Activated CD4-positive, alpha-beta T cell treated with anti-CD3 and anti-CD28 coated beads, Interleukin-2, amount 10 ng/mL, durations not matched to agents 7 days and 5 days (primary cell): ENCODE results near the gene HPGDS. TPM values are rescaled to one million over a fixed set of nuclear protein-coding genes. Genes with fewer than 3 reads are reported as not detected.

Source experiments
- CTCF ChIA-PET: fragments of 350-600 bp; sonication (Branson Sonifier 250); formaldehyde crosslinking; loops from one replicate; lab custom pipeline; 2021; ENCODE audit warnings: antibody characterized with exemption; lab: Charles Lee
- POLR2A ChIA-PET: fragments of 350-600 bp; sonication (Branson Sonifier 250); formaldehyde crosslinking; loops from one replicate; lab custom pipeline; 2021; ENCODE audit warnings: antibody characterized with exemption; lab: Charles Lee
- DNase-seq: peaks from one replicate; pipeline ENCODE4 v3.0.0-alpha.2; 2020
- H3K27ac Mint-ChIP-seq: one replicate; pipeline ENCODE4 v1.8.0; 2021; ENCODE audit warnings: mild to moderate bottlenecking, moderate library complexity, mixed read lengths
- H3K27me3 Mint-ChIP-seq: one replicate; pipeline ENCODE4 v1.8.0; 2021; ENCODE audit warnings: mixed read lengths
- H3K36me3 Mint-ChIP-seq: one replicate; pipeline ENCODE4 v1.8.0; 2021; ENCODE audit warnings: low read depth, mixed read lengths
- H3K4me1 Mint-ChIP-seq: one replicate; pipeline ENCODE4 v1.8.0; 2021; ENCODE audit warnings: mixed read lengths
- H3K4me3 Mint-ChIP-seq: one replicate; pipeline ENCODE4 v1.8.0; 2021; ENCODE audit warnings: mild to moderate bottlenecking, moderate library complexity, mixed read lengths
- H3K9me3 Mint-ChIP-seq: one replicate; pipeline ENCODE4 v1.8.0; 2021; ENCODE audit warnings: mixed read lengths
- total RNA-seq, 2 experiments: library from RNA; stranded (reverse); gene quantifications; one replicate each; pipeline ENCODE4 v1.2.3, GENCODE V29; 2021

The HPGDS gene
- total RNA-seq, 2 experiments from 2014 or later, result 0.15 TPM; not detected in 1

DNA sequence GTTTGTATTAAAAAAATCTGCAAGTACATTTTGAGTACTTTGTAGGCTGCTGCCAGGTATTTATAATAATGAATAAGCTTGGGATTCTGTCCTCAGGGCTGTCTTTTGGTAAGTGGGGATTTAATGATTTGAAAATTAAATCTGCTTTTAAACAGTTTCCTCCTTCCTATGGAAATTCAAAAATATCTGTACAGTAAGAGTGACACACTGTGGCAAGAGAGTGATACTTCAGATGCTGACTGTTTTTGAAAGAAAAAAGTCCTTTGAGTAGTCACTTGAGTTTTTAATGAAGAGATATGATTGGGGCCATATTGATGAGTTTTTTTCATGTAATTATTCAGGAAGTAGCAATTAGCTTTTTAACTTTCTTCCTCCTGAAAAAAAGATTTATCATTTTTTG is 85.8 kb downstream of the HPGDS start:
- H3K27me3 Mint-ChIP-seq, result no peaks in the 10 kb centered on the region
- peaks cover 21% of the 10 kb centered on the region for H3K36me3 Mint-ChIP-seq
- POLR2A ChIA-PET, result no interaction called here
- DNase-seq, result no peak
- H3K9me3 Mint-ChIP-seq, result no peaks in the 10 kb centered on the region
- no peak overlapping the region for H3K4me3 Mint-ChIP-seq
- no peak overlapping the region for H3K27ac Mint-ChIP-seq
- H3K4me1 Mint-ChIP-seq, result no peaks in the 10 kb centered on the region
- CTCF ChIA-PET, result no interaction called here

GRCh38 chr4:94256144-94256783 is 86.4 kb downstream of the HPGDS start:
- Mint-ChIP-seq H3K4me3 (no peak overlapping the region), H3K36me3 (peaks cover 22% of the 10 kb centered on the region), H3K27me3 (no peaks in the 10 kb centered on the region), H3K4me1 (no peaks in the 10 kb centered on the region), H3K9me3 (no peaks in the 10 kb centered on the region), H3K27ac (no peak overlapping the region)
- ChIA-PET POLR2A (no interaction called here), CTCF (no interaction called here)
- DNase-seq, result no peak

GRCh38 chr4:94253036-94253435 is 89.6 kb downstream of the HPGDS start:
- POLR2A ChIA-PET, result no interaction called here
- Mint-ChIP-seq H3K9me3 (no peaks in the 10 kb centered on the region), H3K4me3 (no peak overlapping the region), H3K27ac (no peak overlapping the region), H3K36me3 (peaks cover 22% of the 10 kb centered on the region), H3K4me1 (no peaks in the 10 kb centered on the region), H3K27me3 (no peaks in the 10 kb centered on the region)
- DNase-seq, result no peak
- CTCF ChIA-PET, result no interaction called here

GRCh38 chr4:94251094-94251493 is 91.5 kb downstream of the HPGDS start:
- H3K27me3 Mint-ChIP-seq, result no peaks in the 10 kb centered on the region
- POLR2A ChIA-PET, result no interaction called here

More at GRCh38 chr4:94251094-94251493, 91.5 kb downstream of the HPGDS start:
- Mint-ChIP-seq H3K36me3 (peaks cover 27% of the 10 kb centered on the region), H3K27ac (no peak overlapping the region), H3K9me3 (no peaks in the 10 kb centered on the region), H3K4me1 (peaks cover 6% of the 10 kb centered on the region), H3K4me3 (no peak overlapping the region)
- CTCF ChIA-PET, result no interaction called here
- no peak for DNase-seq

Other genes starting within 250 kb of the HPGDS start
- gene SMARCAD1, start 135.0 kb downstream of the HPGDS start, total RNA-seq, result 10 to 100 TPM; 26.9 to 32.4 TPM
- gene PDLIM5, start 109.1 kb upstream of the HPGDS start, total RNA-seq, result 10 to 100 TPM; 23.2 to 26.7 TPM